Activated T-helper 9 cell treated with anti-CD3 and anti-CD28 coated beads, Interleukin-2, amount 50 U/mL, for 16 hours (primary cell): ENCODE results near the gene SFXN5.

Experiments
- DNase-seq: peaks from one replicate; pipeline ENCODE4 v3.0.0-alpha.2; 2020; ENCODE audit warnings: low read depth

Gene SFXN5

GRCh38 chr2:73018188-73018825, 53.2 kb downstream of the SFXN5 start:
- DNase-seq, result no peak

GRCh38 chr2:73013936-73014335, 57.6 kb downstream of the SFXN5 start:
- DNase-seq, result no peak

GRCh38 chr2:73009177-73009839, 62.2 kb downstream of the SFXN5 start:
- DNase-seq, result no peak

- no peak for DNase-seq
These were observed 62.8 kb downstream of the SFXN5 start for GRCh38 chr2:73008766-73009135.

GRCh38 chr2:73007991-73008765, 63.3 kb downstream of the SFXN5 start:
- no peak for DNase-seq

- no peak for DNase-seq
These were observed 64.4 kb downstream of the SFXN5 start for GRCh38 chr2:73006969-73007710.

- DNase-seq, result no peak
These were observed 66.5 kb downstream of the SFXN5 start for GRCh38 chr2:73004889-73005596.

- no peak for DNase-seq
These were observed 67.0 kb downstream of the SFXN5 start for GRCh38 chr2:73004466-73004865.

- no peak for DNase-seq
These were observed 68.5 kb downstream of the SFXN5 start for GRCh38 chr2:73003027-73003426.

GRCh38 chr2:73000808-73001570, 70.5 kb downstream of the SFXN5 start:
- no peak for DNase-seq

GRCh38 chr2:72999729-73000725, 71.5 kb downstream of the SFXN5 start:
- no peak for DNase-seq

- DNase-seq, result no peak
These were observed 72.8 kb downstream of the SFXN5 start for GRCh38 chr2:72998724-72999123.

GRCh38 chr2:72998234-72998651, 73.3 kb downstream of the SFXN5 start:
- DNase-seq, result no peak

GRCh38 chr2:72996117-72996502, 75.4 kb downstream of the SFXN5 start:
- DNase-seq, result no peak

GRCh38 chr2:72995430-72996116, 75.9 kb downstream of the SFXN5 start:
- DNase-seq, result no peak

- no peak for DNase-seq
These were observed 76.5 kb downstream of the SFXN5 start for GRCh38 chr2:72994991-72995380.

- DNase-seq, result no peak
These were observed 77.1 kb downstream of the SFXN5 start for GRCh38 chr2:72994282-72994990.

- DNase-seq, result no peak
These were observed 77.6 kb downstream of the SFXN5 start for GRCh38 chr2:72993933-72994280.
